ENCODE data around the gene AWAT1.

GRCh38 chrX:70247252-70247651 is 12.8 kb downstream of the AWAT1 start:
- TF ChIP-seq EZH2phosphoT487 (IDR thresholded peaks at IDR 0.05; ENCODE audit: borderline replicate concordance, low read length): no peak
- TF ChIP-seq, protein P1, sequence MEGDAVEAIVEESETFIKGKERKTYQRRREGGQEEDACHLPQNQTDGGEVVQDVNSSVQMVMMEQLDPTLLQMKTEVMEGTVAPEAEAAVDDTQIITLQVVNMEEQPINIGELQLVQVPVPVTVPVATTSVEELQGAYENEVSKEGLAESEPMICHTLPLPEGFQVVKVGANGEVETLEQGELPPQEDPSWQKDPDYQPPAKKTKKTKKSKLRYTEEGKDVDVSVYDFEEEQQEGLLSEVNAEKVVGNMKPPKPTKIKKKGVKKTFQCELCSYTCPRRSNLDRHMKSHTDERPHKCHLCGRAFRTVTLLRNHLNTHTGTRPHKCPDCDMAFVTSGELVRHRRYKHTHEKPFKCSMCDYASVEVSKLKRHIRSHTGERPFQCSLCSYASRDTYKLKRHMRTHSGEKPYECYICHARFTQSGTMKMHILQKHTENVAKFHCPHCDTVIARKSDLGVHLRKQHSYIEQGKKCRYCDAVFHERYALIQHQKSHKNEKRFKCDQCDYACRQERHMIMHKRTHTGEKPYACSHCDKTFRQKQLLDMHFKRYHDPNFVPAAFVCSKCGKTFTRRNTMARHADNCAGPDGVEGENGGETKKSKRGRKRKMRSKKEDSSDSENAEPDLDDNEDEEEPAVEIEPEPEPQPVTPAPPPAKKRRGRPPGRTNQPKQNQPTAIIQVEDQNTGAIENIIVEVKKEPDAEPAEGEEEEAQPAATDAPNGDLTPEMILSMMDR (IDR thresholded peaks at IDR 0.05; ENCODE audit: low read depth, low read length, poor library complexity, severe bottlenecking): no peak
